Subcutaneous abdominal adipose tissue (tissue), 5 donors: ENCODE data around the gene PODN.

Experiments
- H3K27ac ChIP-seq: one replicate; pipeline ENCODE4 v1.7.0; 2013; ENCODE audit warnings: low read depth, mild to moderate bottlenecking, inconsistent platforms, low read length, moderate library complexity
- H3K27me3 ChIP-seq, 5 donors: one replicate each; pipeline ENCODE4 v1.7.0; 2013; ENCODE audit warnings: low read length in 5 of 5, inconsistent platforms in 1 of 5; ENCODE audit not compliant: control insufficient read depth in 5 of 5, insufficient read depth in 4 of 5
- H3K36me3 ChIP-seq, 5 donors: one replicate each; pipeline ENCODE4 v1.7.0; 2013; ENCODE audit warnings: low read length in 5 of 5; ENCODE audit not compliant: control insufficient read depth in 5 of 5, insufficient read depth in 5 of 5
- H3K4me1 ChIP-seq, 5 donors: one replicate each; pipeline ENCODE4 v1.7.0; 2013; ENCODE audit warnings: low read length in 5 of 5, mild to moderate bottlenecking in 3 of 5, moderate library complexity in 1 of 5; ENCODE audit not compliant: control insufficient read depth in 5 of 5, insufficient read depth in 5 of 5
- H3K4me3 ChIP-seq, 5 donors: one replicate each; pipeline ENCODE4 v1.7.0; 2013; ENCODE audit warnings: low read length in 5 of 5, low read depth in 1 of 5
- H3K9ac ChIP-seq, 5 donors: one replicate each; pipeline ENCODE4 v1.7.0; 2013; ENCODE audit warnings: low read length in 5 of 5, mild to moderate bottlenecking in 4 of 5, moderate library complexity in 3 of 5
- H3K9me3 ChIP-seq, 5 donors: one replicate each; pipeline ENCODE4 v1.7.0; 2013; ENCODE audit warnings: low read length in 5 of 5; ENCODE audit not compliant: control insufficient read depth in 5 of 5
- donor health status: healthy.
- donor health status: healthy.
- donor health status: healthy.
- donor health status: healthy.
- donor health status: healthy.

PODN gene

GRCh38 chr1:53087332-53088285, 25.6 kb downstream of the PODN start:
- Histone ChIP-seq H3K27me3 (no peaks in the 10 kb centered on the region), H3K4me1 (peaks cover 3 to 33% (median 23%) of the 10 kb centered on the region in 5 donors), H3K9ac (no peak overlapping the region), H3K4me3 (no peak overlapping the region), H3K27ac (no peak overlapping the region), H3K9me3 (no peaks in the 10 kb centered on the region), H3K36me3 (peaks cover 0 to 15% (median 9%) of the 10 kb centered on the region in 5 donors)

DNA sequence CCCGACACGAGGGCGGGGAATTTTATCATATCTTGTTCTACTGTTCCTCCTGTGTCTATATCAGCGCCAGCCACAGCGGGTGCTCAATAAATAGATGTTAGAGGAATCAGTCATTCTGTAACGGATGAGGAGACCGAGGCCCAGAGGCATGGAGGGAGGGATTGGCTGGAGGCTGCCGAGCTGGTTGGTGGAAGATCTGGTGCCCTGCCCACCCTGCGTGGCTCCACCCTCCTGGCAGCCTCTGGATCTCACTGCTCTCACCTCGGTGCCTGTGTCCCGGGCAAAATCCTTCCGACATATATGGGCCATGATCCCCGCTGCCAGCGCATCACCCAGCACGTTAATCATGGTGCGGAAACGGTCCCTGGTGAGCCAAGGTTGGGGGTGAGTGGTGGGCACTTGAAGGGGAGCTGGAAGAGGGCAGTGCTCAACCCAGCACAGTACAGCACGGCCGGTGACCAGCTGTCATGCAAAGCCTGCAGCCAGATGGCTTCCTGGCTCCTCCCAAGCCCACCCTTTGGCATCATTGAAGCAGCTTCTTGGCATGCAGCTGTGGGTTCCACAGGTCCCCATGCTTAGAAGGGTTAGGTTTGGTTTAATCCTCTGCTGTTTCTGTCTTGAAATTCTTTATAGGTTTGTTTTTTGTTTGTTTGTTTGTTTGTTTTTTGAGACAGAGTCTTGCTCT, 26.7 kb downstream of the PODN start:
- peaks cover 3 to 33% (median 23%) of the 10 kb centered on the region in 5 donors for H3K4me1 ChIP-seq
- H3K4me3 ChIP-seq: no peak overlapping the region
- H3K27ac ChIP-seq: no peak overlapping the region
- no peaks in the 10 kb centered on the region for H3K9me3 ChIP-seq
- H3K36me3 ChIP-seq: peaks cover 0 to 9% (median 3%) of the 10 kb centered on the region in 5 donors
- no peak overlapping the region for H3K9ac ChIP-seq
- H3K27me3 ChIP-seq: no peaks in the 10 kb centered on the region

GRCh38 chr1:53089478-53090226, 27.6 kb downstream of the PODN start:
- Histone ChIP-seq H3K4me1 (peaks cover 3 to 42% (median 23%) of the 10 kb centered on the region in 5 donors), H3K27ac (no peak overlapping the region), H3K9me3 (no peaks in the 10 kb centered on the region), H3K9ac (no peak overlapping the region), H3K27me3 (no peaks in the 10 kb centered on the region), H3K4me3 (peak overlapping the region in 2 of 5 donors; percentile 7 to 53), H3K36me3 (peaks cover 0 to 7% (median 3%) of the 10 kb centered on the region in 5 donors)

GRCh38 chr1:53090227-53091147, 28.5 kb downstream of the PODN start:
- H3K36me3 ChIP-seq: peaks cover 0 to 7% (median 0%) of the 10 kb centered on the region in 5 donors
- no peaks in the 10 kb centered on the region for H3K27me3 ChIP-seq
- H3K4me1 ChIP-seq: peaks cover 3 to 48% (median 23%) of the 10 kb centered on the region in 5 donors
- peaks cover 0 to 4% (median 0%) of the 10 kb centered on the region in 5 donors for H3K9me3 ChIP-seq
- H3K9ac ChIP-seq: peak overlapping the region in 2 of 5 donors; percentile 10 to 39
- no peak overlapping the region for H3K27ac ChIP-seq
- H3K4me3 ChIP-seq: peak overlapping the region in 4 of 5 donors; percentile 17 to 55 (median 44)

DNA sequence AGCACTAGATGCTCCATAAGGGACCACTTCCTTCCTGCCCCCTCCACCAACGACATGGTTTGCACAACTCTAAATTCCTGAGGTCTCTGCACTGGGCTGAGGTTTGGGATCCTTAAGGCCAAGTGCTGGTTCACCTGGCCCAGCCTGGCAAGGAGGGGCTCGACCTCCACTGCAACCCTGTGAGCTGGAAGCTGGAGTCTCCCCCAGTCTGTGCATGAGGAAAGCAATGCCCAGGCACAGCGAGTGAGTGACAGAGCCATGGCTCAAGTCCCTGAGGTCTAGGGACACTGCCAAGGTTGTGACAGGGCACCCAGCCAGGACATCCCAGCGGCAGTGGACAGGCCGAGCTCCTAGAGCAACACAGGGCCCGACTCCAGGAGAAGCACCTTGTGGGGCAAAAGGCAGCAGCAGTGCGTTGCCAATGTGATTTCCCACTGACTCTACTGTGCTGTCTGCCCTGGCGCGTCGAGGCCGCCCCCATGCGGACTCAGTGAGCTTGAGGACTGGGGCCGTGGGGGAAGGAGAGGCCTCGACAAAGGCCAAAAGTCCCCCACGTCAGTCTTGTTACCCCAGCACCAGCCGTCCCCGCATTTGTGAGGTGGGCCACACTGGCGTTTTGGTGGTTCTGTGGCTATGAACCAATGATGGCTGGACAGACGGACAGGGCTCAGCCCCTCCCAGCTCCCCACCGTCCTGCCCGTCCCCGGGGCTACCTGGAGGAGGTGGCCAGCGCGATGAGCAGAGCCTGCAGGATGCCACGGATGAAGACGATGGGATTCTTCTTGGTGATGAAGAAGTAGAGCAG, 30.0 kb downstream of the PODN start:
- H3K4me3 ChIP-seq: no peak overlapping the region
- H3K36me3 ChIP-seq: no peaks in the 10 kb centered on the region
- no peaks in the 10 kb centered on the region for H3K27me3 ChIP-seq
- peaks cover 3 to 48% (median 23%) of the 10 kb centered on the region in 5 donors for H3K4me1 ChIP-seq
- no peak overlapping the region for H3K9ac ChIP-seq
- no peak overlapping the region for H3K27ac ChIP-seq
- H3K9me3 ChIP-seq: peaks cover 0 to 4% (median 0%) of the 10 kb centered on the region in 5 donors

- Histone ChIP-seq H3K27ac (no peak overlapping the region), H3K36me3 (no peaks in the 10 kb centered on the region), H3K9ac (no peak overlapping the region), H3K9me3 (peaks cover 0 to 4% (median 0%) of the 10 kb centered on the region in 5 donors), H3K4me1 (peaks cover 3 to 48% (median 23%) of the 10 kb centered on the region in 5 donors), H3K27me3 (no peaks in the 10 kb centered on the region), H3K4me3 (no peak overlapping the region)
These were observed 30.8 kb downstream of the PODN start for GRCh38 chr1:53092659-53093450.

- Histone ChIP-seq H3K4me1 (peaks cover 3 to 48% (median 23%) of the 10 kb centered on the region in 5 donors), H3K9ac (no peak overlapping the region), H3K27ac (no peak overlapping the region), H3K9me3 (peaks cover 0 to 6% (median 0%) of the 10 kb centered on the region in 5 donors), H3K27me3 (no peaks in the 10 kb centered on the region), H3K4me3 (no peak overlapping the region), H3K36me3 (no peaks in the 10 kb centered on the region)
These were observed 31.4 kb downstream of the PODN start for GRCh38 chr1:53093451-53093754.

DNA sequence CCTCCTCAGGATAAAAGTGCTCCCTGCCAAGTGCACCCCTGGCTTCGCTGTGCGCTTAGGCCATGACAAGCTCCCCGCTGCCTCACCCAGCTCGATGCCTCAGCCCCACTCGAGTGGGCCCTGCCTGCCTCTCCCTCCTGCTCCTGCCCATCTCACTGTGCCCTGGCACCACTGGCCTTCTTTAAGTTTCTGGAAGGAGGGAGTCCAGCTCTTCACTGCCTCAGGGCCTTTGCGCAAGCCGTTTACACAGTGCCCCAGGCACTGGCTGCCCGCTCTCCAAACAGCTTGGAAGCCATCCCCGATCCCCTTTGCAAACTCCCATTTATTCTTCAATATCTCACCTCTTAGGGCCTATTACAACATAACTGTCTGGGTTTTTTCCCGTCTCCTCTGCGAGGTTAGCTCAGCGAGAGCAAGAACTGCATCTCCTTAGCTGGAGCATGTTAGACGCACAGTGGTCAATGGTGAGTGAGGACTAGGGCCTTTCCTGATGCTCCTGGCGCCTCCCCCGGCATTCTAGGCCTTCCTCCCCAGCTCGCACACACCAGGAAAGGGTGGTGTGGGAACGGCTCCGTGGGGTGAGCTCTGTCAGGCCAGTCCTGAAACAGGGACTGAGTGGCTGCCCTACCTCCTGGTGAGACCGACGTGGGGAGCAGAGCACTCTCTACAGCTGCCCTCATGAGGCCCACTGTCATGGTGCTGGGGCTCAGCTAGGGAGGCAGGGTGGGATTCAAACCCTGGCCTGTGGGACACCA, 31.9 kb downstream of the PODN start:
- H3K9ac ChIP-seq: peak overlapping the region in 1 of 5 donors; percentile 31
- H3K27me3 ChIP-seq: no peaks in the 10 kb centered on the region
- no peak overlapping the region for H3K27ac ChIP-seq
- H3K36me3 ChIP-seq: no peaks in the 10 kb centered on the region
- peaks cover 3 to 48% (median 23%) of the 10 kb centered on the region in 5 donors for H3K4me1 ChIP-seq
- H3K4me3 ChIP-seq: no peak overlapping the region
- peaks cover 0 to 9% (median 0%) of the 10 kb centered on the region in 5 donors for H3K9me3 ChIP-seq
